Neural progenitor cell (in vitro differentiated cells): ENCODE data around the gene KIAA0930.

Source experiments
- EZH2 ChIP-seq: fragments of 200-600 bp; sonication (generic); IDR thresholded peaks from 2 replicates; pipeline ENCODE4 v1.6.1; 2017; ENCODE audit warnings: antibody characterized with exemption, mild to moderate bottlenecking, moderate library complexity
- EZH2phosphoT487 ChIP-seq: fragments of 200-600 bp; sonication (generic); IDR thresholded peaks from 2 replicates; pipeline ENCODE4 v1.6.1; 2017; ENCODE audit warnings: antibody characterized with exemption
- TF ChIP-seq, protein P1 (sequence below): fragments of 200-600 bp; sonication (generic); IDR thresholded peaks from 2 replicates; pipeline ENCODE4 v1.5.1; 2017; ENCODE audit warnings: antibody characterized with exemption, mild to moderate bottlenecking

DNA sequence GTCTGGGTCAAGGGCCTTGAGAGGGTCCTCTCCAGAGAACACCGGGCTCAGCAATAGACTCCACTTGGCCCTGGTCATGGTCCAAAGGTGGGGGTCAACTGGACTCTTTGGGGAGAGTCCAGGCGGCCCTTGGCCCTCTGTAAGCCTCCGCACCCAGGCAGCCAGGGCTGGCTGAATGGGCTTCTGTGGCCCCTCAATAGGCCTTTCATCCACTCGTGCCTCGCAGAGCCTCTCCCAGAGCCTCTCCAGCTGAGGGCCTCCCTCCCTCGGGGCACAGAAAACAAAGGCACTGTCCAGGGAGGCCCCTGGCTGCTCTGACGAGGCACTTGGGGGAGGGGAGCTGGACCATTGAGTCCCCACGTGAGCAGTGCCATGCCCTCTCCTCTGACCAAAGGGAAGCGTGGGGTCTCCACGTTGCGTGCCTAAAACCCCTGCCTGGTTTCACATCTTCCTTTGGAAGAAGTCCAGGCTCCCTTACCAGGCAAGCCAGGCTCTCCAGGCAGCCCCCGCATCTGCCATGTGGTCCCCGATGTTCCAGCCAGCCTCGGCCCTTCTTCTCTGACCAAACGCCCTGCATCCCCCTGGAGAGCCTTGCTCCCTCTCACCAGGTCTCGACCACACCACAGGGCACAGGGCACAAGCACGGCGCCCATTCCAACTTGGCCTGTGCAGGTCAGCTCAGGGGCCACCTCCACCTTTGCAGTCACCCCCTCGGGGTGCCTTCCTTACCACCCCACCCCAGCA lies 15.5 kb downstream of the KIAA0930 start:
- no peak for TF ChIP-seq EZH2
- TF ChIP-seq, protein P1, sequence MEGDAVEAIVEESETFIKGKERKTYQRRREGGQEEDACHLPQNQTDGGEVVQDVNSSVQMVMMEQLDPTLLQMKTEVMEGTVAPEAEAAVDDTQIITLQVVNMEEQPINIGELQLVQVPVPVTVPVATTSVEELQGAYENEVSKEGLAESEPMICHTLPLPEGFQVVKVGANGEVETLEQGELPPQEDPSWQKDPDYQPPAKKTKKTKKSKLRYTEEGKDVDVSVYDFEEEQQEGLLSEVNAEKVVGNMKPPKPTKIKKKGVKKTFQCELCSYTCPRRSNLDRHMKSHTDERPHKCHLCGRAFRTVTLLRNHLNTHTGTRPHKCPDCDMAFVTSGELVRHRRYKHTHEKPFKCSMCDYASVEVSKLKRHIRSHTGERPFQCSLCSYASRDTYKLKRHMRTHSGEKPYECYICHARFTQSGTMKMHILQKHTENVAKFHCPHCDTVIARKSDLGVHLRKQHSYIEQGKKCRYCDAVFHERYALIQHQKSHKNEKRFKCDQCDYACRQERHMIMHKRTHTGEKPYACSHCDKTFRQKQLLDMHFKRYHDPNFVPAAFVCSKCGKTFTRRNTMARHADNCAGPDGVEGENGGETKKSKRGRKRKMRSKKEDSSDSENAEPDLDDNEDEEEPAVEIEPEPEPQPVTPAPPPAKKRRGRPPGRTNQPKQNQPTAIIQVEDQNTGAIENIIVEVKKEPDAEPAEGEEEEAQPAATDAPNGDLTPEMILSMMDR = no peak
- TF ChIP-seq EZH2phosphoT487 = no peak
